Breast epithelium (tissue), 3 donors: Measurements from ENCODE around the gene CCDC171.

Source experiments
- POLR2A ChIP-seq: fragments of 450-650 bp; IDR thresholded peaks from one replicate; pipeline ENCODE4 v1.6.1; 2016; ENCODE audit warnings: antibody characterized with exemption, mild to moderate bottlenecking, moderate library complexity
- TF ChIP-seq, protein P1 (sequence below), 3 donors: fragments of 450-650 bp; IDR thresholded peaks; one replicate each; pipeline ENCODE4 v1.5.1; 2016 to 2017; ENCODE audit warnings: antibody characterized with exemption in 3 of 3, mild to moderate bottlenecking in 3 of 3, moderate library complexity in 3 of 3

DNA sequence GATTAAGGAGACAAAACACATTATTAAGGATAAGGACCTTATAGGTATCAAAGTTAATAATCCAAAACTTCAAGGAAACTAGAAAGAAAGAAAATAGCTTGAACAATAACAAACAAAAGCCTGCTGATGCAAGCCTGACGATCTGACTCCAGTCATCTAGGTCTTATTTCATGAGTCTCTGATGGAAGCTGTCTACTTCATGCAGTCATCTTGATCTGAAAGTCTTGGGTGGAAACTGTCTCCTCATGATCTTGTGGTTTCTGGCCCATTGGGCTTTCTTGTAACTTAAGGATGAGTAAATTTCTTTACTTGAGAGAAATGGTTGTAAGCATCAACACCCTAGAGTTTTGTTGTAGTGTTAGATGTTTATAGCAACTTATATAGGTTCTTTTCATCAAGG lies 21.5 kb upstream of the CCDC171 start:
- TF ChIP-seq POLR2A = no peak
- TF ChIP-seq, protein P1, sequence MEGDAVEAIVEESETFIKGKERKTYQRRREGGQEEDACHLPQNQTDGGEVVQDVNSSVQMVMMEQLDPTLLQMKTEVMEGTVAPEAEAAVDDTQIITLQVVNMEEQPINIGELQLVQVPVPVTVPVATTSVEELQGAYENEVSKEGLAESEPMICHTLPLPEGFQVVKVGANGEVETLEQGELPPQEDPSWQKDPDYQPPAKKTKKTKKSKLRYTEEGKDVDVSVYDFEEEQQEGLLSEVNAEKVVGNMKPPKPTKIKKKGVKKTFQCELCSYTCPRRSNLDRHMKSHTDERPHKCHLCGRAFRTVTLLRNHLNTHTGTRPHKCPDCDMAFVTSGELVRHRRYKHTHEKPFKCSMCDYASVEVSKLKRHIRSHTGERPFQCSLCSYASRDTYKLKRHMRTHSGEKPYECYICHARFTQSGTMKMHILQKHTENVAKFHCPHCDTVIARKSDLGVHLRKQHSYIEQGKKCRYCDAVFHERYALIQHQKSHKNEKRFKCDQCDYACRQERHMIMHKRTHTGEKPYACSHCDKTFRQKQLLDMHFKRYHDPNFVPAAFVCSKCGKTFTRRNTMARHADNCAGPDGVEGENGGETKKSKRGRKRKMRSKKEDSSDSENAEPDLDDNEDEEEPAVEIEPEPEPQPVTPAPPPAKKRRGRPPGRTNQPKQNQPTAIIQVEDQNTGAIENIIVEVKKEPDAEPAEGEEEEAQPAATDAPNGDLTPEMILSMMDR (IDR thresholded peaks at IDR 0.05) = no peak
